ENCODE results near the gene FMNL2.

DNA sequence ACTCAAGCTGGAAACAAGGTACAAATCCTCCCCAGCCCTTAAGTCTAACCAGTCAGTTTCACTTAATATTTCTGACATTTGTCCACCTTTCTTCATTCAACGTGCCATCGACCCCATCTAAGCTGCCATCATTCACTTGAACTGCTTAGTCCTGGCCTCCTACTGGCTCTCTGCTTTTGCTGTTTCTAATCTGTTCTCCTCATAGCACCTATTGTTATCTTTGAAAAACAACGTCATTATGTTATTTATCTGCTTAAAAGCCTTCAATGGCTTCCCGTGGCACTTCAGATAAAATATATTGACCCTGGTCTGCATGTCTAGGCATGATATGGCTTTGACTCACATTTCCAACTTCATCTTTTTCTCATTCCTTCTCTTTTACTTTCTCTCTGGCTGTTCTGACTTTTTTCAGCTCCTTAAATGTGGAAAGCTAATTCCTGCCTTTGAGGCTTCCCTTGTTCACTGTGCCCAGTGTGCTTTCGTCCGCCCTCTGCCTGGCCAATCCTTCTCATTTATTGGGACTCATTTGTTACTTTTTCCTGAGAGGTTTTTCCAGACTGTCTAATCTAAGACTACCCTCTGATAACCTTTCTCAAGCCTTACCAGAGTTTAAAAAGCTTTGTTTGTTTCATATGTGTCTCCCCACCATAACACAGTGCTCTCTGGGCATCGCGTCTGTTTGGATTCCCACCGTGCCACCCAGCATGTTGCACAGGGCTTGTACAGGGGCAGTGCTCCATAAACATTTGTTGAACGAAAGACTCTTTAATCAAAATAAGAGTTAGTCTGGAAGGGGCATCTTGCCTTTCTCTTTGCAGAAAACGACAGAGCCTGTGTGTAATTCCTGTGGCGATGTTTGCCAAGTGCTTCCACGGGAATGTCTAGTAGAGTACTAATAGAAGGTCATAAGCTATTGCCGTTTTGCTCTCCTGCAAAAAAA, 183.9 kb downstream of the FMNL2 start:
- TF ChIP-seq, protein P1, sequence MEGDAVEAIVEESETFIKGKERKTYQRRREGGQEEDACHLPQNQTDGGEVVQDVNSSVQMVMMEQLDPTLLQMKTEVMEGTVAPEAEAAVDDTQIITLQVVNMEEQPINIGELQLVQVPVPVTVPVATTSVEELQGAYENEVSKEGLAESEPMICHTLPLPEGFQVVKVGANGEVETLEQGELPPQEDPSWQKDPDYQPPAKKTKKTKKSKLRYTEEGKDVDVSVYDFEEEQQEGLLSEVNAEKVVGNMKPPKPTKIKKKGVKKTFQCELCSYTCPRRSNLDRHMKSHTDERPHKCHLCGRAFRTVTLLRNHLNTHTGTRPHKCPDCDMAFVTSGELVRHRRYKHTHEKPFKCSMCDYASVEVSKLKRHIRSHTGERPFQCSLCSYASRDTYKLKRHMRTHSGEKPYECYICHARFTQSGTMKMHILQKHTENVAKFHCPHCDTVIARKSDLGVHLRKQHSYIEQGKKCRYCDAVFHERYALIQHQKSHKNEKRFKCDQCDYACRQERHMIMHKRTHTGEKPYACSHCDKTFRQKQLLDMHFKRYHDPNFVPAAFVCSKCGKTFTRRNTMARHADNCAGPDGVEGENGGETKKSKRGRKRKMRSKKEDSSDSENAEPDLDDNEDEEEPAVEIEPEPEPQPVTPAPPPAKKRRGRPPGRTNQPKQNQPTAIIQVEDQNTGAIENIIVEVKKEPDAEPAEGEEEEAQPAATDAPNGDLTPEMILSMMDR (IDR thresholded peaks at IDR 0.05; ENCODE audit: poor library complexity, severe bottlenecking): no peak
- TF ChIP-seq EP300 (conservative IDR thresholded peaks at IDR 0.05; ENCODE audit: poor library complexity, severe bottlenecking) (no peak), EZH2 (IDR thresholded peaks at IDR 0.05; ENCODE audit: borderline replicate concordance, insufficient read depth, low read length, poor library complexity, severe bottlenecking) (no peak), TAF1 (IDR thresholded peaks at IDR 0.05; ENCODE audit: low read depth) (no peak), POLR2AphosphoS5 (IDR thresholded peaks at IDR 0.05) (no peak)
